MM.1S (cell line): Measurements from ENCODE around the gene LSM4.

ENCODE experiments used
- CTCF ChIP-seq: fragments of 300-600 bp; sonication (generic); IDR thresholded peaks from 2 replicates; pipeline ENCODE4 v1.5.1; 2016; ENCODE audit warnings: antibody characterized with exemption, low read length, mixed read lengths
- EZH2 ChIP-seq: fragments of 300-600 bp; sonication (generic); optimal IDR thresholded peaks from 2 replicates; pipeline ENCODE3; 2017; ENCODE audit warnings: low read depth, mild to moderate bottlenecking, antibody characterized with exemption, low read length, mixed read lengths
- EZH2phosphoT487 ChIP-seq: fragments of 300-600 bp; sonication (generic); IDR thresholded peaks from 2 replicates; pipeline ENCODE4 v1.6.1; 2018; ENCODE audit warnings: antibody characterized with exemption, low read length

GRCh38 chr19:18282788-18283141 is 40.1 kb downstream of the LSM4 start:
- TF ChIP-seq EZH2phosphoT487 (no peak), CTCF (no peak), EZH2 (no peak)
